GM18520 (cell line): Measurements from ENCODE around the gene MAP1B.

Experiments used
- ATAC-seq: cut with Tn5 transposase; IDR thresholded peaks from one replicate; pipeline ENCODE4 v1.9.1; 2021; ENCODE audit not compliant: unreplicated experiment

The MAP1B gene

DNA sequence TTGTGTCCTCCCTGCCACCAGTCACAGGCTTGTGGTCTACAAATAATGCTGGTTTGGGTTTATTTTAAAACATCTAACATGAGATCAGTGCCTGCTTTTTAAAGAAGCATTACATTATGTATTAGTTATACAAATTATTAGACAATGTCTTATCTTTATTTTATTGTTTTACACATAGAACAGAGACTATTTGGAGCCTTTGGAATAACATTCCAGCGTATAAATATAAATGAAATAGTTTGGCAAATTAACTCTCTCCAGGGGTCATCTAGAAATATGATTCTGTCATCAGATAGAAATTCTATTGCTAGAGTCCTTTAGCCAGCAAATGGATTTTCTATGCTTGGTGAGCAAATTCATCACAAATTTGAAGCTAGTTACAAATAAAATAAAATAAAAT is 22.4 kb downstream of the MAP1B start:
- no peak for ATAC-seq

DNA sequence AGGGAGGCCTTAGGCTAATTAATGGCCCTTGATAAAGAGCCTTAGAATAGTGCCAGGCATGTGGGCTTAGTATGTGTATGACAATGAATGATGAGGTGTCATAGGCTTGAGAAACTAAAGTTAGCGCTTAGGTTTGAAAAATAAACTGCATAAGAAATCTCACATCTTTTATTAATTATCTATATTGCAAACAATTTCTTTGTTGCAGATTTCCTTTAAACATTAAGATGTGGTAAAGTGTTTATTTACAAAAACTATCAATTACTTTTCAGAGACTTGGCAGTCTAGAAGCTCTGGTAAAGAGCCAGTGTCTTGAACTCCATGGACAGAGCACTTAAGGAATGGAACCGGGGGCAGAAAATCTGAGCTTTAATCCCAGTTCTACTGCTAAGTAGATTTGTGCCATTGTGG is 23.1 kb downstream of the MAP1B start:
- ATAC-seq: no peak

DNA sequence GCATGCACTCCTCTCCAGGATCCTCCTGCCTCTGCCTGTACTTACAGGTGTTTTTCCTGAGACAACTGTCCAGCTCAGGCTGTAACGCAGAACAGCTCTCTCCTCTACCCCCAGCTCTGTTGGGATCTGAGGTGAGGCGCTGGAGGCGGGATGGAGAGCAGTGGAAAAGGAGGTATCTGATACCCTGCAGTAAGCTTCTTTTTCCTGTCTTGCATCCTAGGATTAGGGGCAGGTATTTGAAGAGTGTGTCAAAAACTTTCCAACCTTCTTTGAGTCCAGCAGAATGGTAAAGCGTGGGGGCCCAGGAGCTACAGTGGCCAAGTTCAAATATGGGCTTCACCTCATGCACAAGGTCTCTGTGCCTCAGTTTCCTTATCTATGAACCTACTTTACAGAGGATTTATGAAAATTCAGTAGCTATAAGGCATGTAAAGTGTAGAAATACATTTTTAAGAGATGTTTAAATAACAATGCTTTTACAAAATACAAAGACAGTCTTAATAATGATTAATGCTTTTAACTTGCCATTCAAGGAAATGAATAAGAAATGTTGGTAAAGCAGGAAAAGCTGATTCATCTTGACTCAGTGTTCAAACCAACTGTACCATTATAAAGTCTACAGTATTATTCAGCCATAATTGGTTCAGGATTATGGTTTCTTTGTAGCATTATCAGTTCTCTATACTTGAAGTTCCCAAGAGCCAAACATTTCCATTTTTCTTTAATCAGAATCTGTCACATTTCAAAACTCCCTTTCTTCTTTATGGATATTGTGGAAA is 26.1 kb downstream of the MAP1B start:
- no peak for ATAC-seq

DNA sequence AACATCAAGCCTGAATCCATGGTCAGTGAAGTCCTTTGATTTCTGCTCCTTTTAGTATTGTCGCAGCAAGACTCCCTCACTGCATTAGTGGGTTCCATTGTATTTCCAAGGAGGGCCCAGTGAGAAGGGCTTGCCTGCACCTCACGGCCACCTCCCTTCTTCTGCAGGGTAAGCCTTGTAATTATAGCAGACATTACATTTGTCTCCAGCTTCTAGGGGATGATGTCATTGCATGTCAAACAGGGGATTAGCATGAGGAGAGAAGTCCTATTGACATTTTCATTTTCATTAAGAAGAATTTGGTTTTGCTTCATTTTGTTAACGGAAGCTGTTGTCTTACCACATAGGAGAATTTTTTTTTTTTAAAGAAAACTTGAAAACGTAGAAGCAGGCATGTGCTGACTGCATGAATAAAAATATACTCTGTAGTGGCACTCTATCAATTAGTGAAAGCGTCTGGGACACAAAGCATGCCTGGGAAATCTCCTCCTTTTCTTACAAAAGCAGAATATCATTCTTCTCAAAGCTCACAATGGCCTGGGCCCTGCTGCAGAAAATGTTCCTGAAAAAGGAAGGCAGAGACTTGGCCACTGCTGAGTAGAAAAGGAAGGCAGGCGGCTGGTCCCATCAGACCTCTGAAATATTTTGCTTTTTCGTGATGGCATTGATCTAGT is 27.1 kb downstream of the MAP1B start:
- no peak for ATAC-seq

DNA sequence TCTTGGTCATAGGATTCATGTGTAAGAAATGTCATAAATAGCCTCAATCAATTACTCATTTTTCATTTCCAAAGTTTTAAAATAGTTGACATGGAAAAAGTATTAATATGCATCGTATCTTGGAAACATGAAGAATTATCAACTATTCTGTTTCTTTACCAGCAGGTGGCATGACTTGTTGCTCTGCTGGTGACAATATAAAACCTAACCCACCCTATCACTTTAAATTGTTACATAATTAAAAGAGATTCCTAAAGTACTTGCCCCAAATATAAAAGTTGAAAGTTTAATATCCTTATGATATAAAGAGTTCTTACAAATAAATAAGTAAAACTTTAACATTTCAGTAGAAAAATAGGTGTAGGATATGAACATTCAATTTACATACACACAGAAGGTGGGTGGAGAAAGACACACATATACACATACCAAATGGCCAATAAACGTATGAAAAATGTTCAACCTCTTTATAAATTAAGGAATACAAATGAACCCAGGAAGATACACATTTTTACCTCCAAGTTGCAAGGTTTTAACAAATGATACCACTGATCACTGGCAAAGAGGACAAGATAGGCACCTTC is 30.6 kb downstream of the MAP1B start:
- ATAC-seq: no peak

DNA sequence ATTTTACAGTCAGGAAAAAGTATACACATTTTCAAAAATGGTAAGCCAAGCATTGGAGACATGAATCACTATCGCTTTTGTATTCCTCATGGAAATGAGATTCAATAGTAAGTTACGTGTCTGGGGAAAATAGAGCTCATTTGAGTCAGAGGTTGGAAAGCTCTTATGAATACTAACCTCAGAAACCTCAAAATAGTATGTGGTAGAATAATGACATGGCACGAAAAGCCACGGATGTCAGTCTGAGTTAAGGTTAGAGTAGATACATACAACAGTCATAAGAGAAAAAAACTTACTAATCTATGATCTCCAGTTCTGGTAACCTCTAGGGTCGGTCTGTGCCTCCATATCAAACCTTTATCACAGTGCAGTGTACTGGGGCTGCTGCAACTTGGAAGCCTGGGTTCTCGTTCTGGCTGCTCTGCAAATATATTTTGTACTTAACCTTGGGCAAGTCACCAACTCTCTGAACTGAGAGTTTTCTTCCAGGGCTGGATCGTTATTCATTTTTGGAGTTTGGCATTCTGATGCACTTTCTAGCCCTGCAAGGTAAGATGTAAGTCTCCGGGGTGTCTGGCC is 31.8 kb downstream of the MAP1B start:
- no peak for ATAC-seq

DNA sequence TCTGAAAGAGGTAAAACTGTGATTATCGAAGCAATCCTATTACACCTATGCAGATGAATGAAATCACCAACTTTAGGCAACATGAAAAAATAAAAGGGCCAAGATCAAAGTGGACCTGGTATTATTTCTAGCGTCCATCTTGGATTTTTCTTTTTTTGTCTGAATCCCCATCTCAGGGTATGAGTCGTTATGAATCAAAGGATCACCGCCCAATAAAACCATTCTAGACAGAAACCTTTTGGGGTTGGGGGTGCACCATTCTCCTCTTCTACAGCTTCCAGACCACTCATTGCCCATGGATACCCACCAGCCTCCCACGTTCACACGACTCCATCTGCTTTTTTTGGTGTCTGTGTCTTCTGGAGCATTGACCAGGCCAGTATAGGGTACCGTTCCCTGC is 33.4 kb downstream of the MAP1B start:
- ATAC-seq: no peak

DNA sequence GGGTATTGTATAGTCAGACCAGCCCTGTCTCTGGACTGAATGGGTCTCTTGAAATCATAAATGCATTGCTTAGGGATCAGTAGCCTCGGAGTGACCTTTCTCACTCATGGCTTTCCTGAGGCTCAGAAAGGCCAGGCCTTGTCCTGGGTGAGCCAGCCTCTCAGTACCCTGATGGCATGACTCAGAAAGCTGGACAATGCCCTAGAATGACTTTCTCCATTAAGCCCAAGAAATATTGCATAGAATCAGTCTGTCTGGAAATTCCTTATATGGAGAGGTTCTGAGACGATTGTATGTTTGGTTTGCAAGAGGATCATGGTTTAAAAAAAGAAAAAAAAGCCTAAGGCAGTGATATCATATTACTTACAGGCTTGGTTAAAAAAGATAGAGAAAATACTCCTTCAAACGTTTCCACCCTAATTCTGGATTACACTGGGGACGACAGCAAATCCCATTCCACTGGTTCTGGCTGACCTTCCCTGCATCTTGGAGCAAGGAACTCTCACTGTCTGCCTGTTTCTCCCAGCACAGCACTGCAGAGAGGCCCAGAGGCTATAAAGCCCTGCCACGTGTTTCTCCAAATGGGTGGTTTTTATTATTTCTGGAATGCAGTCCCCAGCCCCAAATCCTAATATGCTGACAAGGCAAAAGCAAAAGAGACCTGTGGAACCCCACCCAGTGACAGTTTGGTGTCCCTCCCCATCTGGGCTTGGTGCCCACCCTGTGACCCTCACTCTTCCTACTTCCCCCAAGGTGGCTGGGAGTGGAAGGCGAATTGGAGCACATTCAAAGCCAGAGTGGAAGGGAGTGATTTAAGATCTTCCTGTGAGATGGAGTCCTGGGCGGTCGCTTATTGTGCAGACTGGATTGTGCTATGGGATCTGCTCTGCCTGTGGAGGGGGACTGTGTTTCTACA is 34.4 kb downstream of the MAP1B start:
- ATAC-seq: no peak

DNA sequence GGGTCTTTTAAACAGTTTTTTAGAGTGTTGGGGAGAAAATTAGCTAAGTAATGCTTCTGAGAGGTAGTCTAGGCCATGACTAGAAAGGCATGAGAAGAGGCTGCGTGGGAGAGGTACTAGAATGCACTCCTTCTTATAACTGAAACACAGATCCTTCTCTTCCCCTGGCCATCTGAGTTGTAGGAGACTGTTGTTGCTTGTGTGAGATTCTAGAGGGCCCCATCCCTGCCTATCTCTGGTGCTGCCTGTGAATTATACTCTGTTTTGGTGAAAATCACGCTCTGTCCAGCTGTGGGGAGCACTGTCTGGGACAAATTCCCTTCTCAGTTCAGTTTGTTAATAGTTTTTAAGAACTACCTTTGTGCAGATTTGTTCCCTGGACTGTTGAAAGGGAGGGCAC is 37.5 kb downstream of the MAP1B start:
- ATAC-seq: no peak

DNA sequence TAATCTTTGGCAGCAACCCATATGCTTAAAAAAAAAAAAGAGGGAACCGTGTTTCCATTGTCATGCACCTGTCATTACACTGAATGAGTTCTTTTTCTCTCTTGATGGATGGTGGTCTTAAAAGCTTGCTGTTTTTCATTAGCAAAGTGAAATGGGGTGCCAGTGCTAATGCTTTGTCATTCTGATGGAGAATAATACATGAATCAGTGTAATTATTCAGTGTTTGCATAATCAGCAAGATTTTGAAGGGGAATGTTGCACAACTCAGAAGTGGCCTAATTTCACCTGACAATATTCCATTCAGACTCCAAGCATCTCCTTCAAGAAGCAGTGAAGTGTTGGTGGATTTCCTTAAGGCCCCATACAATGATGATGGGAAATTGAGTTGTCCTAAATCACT is 38.1 kb downstream of the MAP1B start:
- no peak for ATAC-seq

DNA sequence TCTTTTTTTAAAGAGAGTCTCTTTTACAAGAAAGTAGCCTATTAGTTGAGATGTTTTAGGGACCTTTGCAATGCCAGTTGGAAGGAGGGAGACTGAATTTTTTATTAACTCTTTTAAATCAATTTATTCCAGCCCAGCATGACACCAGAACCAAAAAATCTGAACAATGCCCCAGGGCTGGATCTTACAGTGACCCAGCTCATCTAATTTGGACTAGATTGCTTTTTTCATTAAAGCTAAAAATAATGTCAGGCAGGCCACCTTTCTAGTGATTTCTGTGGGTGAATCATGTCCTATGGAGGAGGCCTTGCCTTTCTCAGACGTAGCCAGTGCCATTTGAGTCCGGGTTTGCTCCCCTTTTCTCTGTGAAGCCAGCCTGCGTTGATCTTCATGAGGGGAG is 38.8 kb downstream of the MAP1B start:
- ATAC-seq: no peak

DNA sequence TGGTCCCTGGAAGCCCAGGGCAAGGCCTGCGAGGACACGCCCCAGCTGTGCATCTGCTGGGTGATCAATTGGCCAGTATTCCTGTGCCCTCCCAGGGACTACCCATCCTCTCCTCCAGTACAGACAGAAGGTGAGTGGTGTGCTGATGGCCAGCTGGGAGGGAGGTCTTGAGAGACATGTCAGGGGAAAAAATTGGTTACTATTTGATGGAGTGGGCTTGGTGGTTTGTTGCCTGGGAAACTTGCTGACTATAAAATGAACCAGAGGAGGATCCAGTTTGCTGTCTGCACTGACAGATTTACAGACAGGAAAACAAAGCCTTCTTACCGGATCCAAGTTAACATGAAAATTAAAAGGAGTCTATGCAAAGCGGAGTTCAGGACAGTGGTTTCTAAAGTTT is 40.3 kb downstream of the MAP1B start:
- ATAC-seq: no peak

DNA sequence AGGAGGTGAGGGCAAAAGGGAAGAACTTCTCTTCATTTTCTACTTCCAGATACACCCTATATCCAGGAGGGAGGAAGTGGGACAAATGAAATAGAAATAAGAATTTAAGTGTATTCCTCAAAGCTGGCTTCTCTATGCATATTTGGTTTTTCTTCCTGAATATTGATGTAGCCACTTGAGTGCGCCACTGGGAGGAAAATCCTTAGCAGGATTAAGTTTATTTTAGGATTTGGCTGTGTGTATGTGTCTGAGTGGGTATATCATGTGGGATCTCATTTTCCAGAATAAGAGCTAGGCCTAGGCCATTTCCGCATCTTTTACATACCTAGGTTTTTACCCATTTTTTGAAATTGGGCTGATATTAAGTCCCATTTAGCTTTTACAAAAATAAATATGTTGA is 42.5 kb downstream of the MAP1B start:
- no peak for ATAC-seq

DNA sequence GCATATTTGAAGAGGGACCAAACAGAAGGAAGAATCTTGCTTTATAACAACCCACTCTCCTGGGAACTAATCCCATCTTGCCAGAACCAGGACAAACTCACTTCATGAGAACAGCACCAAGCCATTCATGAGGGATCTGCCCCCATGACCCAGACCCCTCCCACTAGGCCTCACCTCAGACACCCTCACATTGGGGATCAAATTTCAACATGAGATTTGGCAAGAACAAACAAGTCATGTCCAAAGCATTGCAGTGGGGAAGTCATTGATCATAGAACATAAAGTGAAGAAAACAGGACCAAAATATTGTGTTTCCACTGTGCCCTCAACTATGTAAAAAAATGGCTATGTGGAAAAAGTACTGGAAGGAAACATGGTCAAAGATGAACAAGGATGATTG is 43.9 kb downstream of the MAP1B start:
- no peak for ATAC-seq

DNA sequence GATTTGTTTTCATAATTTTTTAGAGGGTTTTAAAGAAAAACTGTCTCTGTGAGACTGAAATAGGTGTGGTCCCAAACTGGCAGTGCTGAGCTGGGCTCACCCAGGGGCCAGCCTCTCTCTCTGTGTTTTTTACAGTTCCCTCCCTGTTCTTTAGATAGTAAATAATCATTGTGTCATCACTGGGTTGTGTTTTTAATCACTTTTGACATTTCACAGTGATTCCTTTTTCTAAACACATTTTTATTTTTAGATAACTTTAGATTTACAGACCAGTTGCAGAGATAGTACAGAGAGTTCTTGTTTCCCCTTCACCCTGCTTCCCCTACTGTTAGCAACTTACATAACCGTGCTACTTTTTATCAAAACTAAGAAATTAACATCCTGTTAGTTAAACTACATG is 44.4 kb downstream of the MAP1B start:
- ATAC-seq: no peak

DNA sequence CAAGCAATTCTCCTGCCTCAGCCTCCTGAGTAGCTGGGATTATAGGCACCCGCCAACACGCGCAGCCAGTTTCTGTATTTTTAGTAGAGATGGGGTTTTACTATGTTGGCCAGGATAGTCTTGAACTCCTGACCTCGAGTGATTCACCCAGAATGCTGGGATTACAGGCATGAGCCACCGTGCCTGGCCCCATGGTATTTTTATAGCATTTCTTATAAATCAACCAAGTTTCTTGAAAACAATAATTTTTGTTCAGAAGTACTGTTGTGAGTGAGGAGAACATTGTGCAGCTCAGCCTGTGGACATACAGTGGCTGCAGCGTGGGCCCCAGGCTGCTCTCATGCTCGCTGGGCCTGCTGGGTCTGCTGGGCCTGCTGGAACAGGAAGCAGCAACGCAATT is 45.3 kb downstream of the MAP1B start:
- ATAC-seq: no peak

DNA sequence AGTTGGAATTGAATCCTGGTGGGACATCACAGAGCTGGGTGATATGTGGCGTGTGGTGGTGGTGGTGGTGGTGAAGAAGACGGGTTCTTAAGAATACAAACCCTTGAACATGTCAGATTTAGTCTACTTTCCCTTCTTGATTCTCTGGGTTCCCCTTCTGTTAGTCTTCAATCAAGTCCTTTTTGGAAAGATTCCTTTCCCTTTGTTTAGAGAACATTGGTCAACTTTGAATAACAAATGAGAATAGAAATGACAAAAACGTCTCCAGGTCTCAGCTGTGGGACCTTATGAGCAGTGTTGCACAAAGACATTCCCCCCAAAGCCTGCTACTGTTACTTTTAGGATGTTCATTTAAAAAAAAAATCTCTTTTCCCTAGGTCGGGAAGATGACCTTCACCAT is 46.3 kb downstream of the MAP1B start:
- no peak for ATAC-seq

DNA sequence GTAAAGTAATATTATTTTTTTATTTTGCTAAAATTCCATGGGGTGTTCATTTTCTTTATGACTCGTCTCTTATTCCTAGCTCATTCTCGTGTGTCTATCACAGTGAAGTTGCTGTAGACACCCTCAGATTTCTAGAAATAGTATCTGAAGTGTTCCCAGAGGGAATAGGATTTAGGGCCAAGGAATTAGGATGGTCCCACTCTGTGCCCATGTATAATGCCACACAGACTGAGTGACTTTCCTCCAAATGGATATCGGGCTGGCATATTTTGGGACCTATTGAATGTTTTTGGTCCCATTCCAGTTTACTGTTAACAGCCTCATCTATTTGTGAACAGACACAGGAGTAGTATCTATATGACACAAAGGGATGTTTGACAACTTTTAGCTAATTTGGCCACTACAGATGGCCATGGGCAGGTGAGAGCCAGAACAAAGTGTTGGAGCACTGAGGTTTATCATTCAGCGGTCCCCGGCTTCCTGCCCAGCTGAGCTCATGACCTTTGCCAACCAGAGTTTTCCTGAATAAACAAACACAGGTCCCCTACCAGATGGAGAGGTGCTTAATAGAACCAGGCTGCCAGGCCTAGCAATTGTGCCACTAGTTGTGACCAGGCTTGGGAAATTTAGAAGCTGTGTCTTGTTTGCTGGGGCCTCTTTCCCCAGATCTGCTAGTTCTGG is 46.9 kb downstream of the MAP1B start:
- no peak for ATAC-seq

DNA sequence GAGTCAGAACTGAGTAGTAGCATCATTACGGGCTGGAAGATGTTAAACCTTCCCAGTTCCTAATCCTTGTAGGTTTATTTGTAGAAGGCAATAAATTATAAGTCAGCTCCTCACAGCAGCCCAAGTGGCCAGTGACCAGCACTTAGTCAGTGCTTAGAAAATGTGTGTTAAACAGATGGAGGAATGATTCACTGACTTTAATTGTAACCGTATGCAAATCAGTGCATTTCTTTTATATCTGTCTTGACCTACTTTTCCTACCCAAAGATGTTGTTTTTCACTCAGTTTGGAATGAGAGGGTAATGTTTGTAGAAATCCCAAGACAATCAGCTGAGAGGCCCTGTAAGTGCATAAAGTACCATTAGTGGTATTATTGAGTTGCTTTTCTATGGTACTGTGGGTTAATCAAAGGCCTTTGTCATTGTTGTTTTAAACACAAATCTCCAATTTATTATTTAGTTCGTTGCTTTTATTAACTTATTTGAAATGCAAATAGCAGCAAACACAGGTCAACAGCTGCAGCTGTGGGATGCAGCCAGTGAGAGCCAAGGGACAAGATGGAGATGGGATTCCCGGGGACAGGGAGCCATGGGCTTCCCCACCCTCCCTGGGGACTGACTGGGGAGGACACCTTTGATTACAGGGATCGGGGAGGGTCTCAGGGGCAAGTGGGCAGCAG is 49.8 kb downstream of the MAP1B start:
- no peak for ATAC-seq

DNA sequence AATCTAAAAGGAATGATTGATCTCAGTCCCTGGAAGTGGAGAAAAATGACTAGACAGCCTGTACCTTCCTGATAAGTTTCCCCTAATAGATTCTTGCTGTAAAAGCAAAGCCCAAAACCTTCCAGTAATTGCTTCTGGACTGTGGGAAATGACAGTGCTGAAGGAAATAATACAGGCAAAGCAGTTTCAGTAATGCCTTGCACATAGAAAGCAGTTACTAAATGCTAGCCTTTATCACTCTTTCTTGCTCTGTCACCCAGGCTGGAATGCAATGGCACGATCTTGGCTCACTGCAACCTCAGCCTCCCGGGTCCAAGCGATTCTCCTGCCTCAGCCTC is 50.3 kb downstream of the MAP1B start:
- ATAC-seq: no peak
